ENCODE results near the gene PRM2. TPM values are rescaled to one million over a fixed set of nuclear protein-coding genes. Genes with fewer than 3 reads are reported as not detected.

The PRM2 gene
- total and polyA plus RNA-seq, 2 donors: 0.28 to 5.2 TPM

GRCh38 chr16:11233727-11234376 is 42.4 kb downstream of the PRM2 start:
- no peaks in the 10 kb centered on the region for H3K9me3 ChIP-seq (ENCODE audit: control insufficient read depth in 2 of 2, insufficient read depth in 1 of 2, low read length in 1 of 2)
- DNase-seq (ENCODE audit: low read depth in 6 of 9, low spot score in 9 of 9): peak in 1 of 9 donors; percentile 60
- H3K27me3 ChIP-seq (ENCODE audit: control insufficient read depth in 2 of 2, insufficient read depth in 1 of 2, low read length in 1 of 2): no peaks in the 10 kb centered on the region
- H3K27ac ChIP-seq (ENCODE audit: low read depth in 1 of 2, low read length in 1 of 2): peak overlapping the region; percentile 91 to 93
- H3K4me3 ChIP-seq (ENCODE audit: low read length in 2 of 2): peak overlapping the region in 1 of 2 donors; percentile 16
- WGBS: 39% methylated on average over 8 of the region's 8 CpGs
- no peaks in the 10 kb centered on the region for H3K36me3 ChIP-seq (ENCODE audit: control insufficient read depth in 2 of 2, insufficient read depth in 2 of 2, low read length in 1 of 2)
- H3K4me1 ChIP-seq (ENCODE audit: control insufficient read depth in 2 of 2, insufficient read depth in 2 of 2, low read length in 2 of 2): peaks cover 21 to 73% of the 10 kb centered on the region in 2 donors

- Histone ChIP-seq H3K36me3 (ENCODE audit: control insufficient read depth in 2 of 2, insufficient read depth in 2 of 2, low read length in 1 of 2) (no peaks in the 10 kb centered on the region), H3K27me3 (ENCODE audit: control insufficient read depth in 2 of 2, insufficient read depth in 1 of 2, low read length in 1 of 2) (no peaks in the 10 kb centered on the region), H3K27ac (ENCODE audit: low read depth in 1 of 2, low read length in 1 of 2) (peak overlapping the region; percentile 91 to 93), H3K9me3 (ENCODE audit: control insufficient read depth in 2 of 2, insufficient read depth in 1 of 2, low read length in 1 of 2) (no peaks in the 10 kb centered on the region), H3K4me1 (ENCODE audit: control insufficient read depth in 2 of 2, insufficient read depth in 2 of 2, low read length in 2 of 2) (peaks cover 21 to 71% of the 10 kb centered on the region in 2 donors), H3K4me3 (ENCODE audit: low read length in 2 of 2) (peak overlapping the region in 1 of 2 donors; percentile 16)
- 4% methylated on average over 35 of the region's 35 CpGs for WGBS
- DNase-seq (ENCODE audit: low read depth in 6 of 9, low spot score in 9 of 9): peak in 7 of 9 donors; percentile 69 to 91 (median 77)
Observed at GRCh38 chr16:11232852-11233726, 43.2 kb downstream of the PRM2 start.

- Histone ChIP-seq H3K4me1 (ENCODE audit: control insufficient read depth in 2 of 2, insufficient read depth in 2 of 2, low read length in 2 of 2) (peaks cover 21 to 69% of the 10 kb centered on the region in 2 donors), H3K27ac (ENCODE audit: low read depth in 1 of 2, low read length in 1 of 2) (peak overlapping the region; percentile 91 to 93)
- WGBS: 67% methylated on average over 2 of the region's 3 CpGs
Observed at GRCh38 chr16:11232302-11232851, 43.9 kb downstream of the PRM2 start.

GRCh38 chr16:11231367-11231970 is 44.8 kb downstream of the PRM2 start:
- Histone ChIP-seq H3K4me3 (ENCODE audit: low read length in 2 of 2) (no peak overlapping the region), H3K27ac (ENCODE audit: low read depth in 1 of 2, low read length in 1 of 2) (peak overlapping the region in 1 of 2 donors; percentile 69), H3K27me3 (ENCODE audit: control insufficient read depth in 2 of 2, insufficient read depth in 1 of 2, low read length in 1 of 2) (no peaks in the 10 kb centered on the region), H3K4me1 (ENCODE audit: control insufficient read depth in 2 of 2, insufficient read depth in 2 of 2, low read length in 2 of 2) (peaks cover 21 to 70% of the 10 kb centered on the region in 2 donors), H3K36me3 (ENCODE audit: control insufficient read depth in 2 of 2, insufficient read depth in 2 of 2, low read length in 1 of 2) (no peaks in the 10 kb centered on the region), H3K9me3 (ENCODE audit: control insufficient read depth in 2 of 2, insufficient read depth in 1 of 2, low read length in 1 of 2) (no peaks in the 10 kb centered on the region)
- WGBS: 91% methylated on average over 10 of the region's 10 CpGs
- no peak for DNase-seq (ENCODE audit: low read depth in 6 of 9, low spot score in 9 of 9)

More at GRCh38 chr16:11232302-11232851, 43.9 kb downstream of the PRM2 start:
- H3K27me3 ChIP-seq (ENCODE audit: control insufficient read depth in 2 of 2, insufficient read depth in 1 of 2, low read length in 1 of 2): no peaks in the 10 kb centered on the region
- peak overlapping the region in 1 of 2 donors; percentile 16 for H3K4me3 ChIP-seq (ENCODE audit: low read length in 2 of 2)
- DNase-seq (ENCODE audit: low read depth in 6 of 9, low spot score in 9 of 9): no peak
- H3K9me3 ChIP-seq (ENCODE audit: control insufficient read depth in 2 of 2, insufficient read depth in 1 of 2, low read length in 1 of 2): no peaks in the 10 kb centered on the region
- H3K36me3 ChIP-seq (ENCODE audit: control insufficient read depth in 2 of 2, insufficient read depth in 2 of 2, low read length in 1 of 2): no peaks in the 10 kb centered on the region

- Histone ChIP-seq H3K4me3 (ENCODE audit: low read length in 2 of 2) (no peak overlapping the region), H3K27me3 (ENCODE audit: control insufficient read depth in 2 of 2, insufficient read depth in 1 of 2, low read length in 1 of 2) (no peaks in the 10 kb centered on the region), H3K36me3 (ENCODE audit: control insufficient read depth in 2 of 2, insufficient read depth in 2 of 2, low read length in 1 of 2) (no peaks in the 10 kb centered on the region), H3K27ac (ENCODE audit: low read depth in 1 of 2, low read length in 1 of 2) (no peak overlapping the region), H3K4me1 (ENCODE audit: control insufficient read depth in 2 of 2, insufficient read depth in 2 of 2, low read length in 2 of 2) (peaks cover 31 to 73% of the 10 kb centered on the region in 2 donors), H3K9me3 (ENCODE audit: control insufficient read depth in 2 of 2, insufficient read depth in 1 of 2, low read length in 1 of 2) (peaks cover 0 to 4% of the 10 kb centered on the region in 2 donors)
- no peak for DNase-seq (ENCODE audit: low read depth in 6 of 9, low spot score in 9 of 9)
- WGBS: 80% methylated on average over 4 of the region's 4 CpGs
Observed at GRCh38 chr16:11229906-11230305, 46.4 kb downstream of the PRM2 start.

- H3K9me3 ChIP-seq (ENCODE audit: control insufficient read depth in 2 of 2, insufficient read depth in 1 of 2, low read length in 1 of 2): peaks cover 0 to 4% of the 10 kb centered on the region in 2 donors
- no peak overlapping the region for H3K27ac ChIP-seq (ENCODE audit: low read depth in 1 of 2, low read length in 1 of 2)
- 96% methylated on average over 5 of the region's 5 CpGs for WGBS
- no peaks in the 10 kb centered on the region for H3K27me3 ChIP-seq (ENCODE audit: control insufficient read depth in 2 of 2, insufficient read depth in 1 of 2, low read length in 1 of 2)
- DNase-seq (ENCODE audit: low read depth in 6 of 9, low spot score in 9 of 9): no peak
- H3K4me1 ChIP-seq (ENCODE audit: control insufficient read depth in 2 of 2, insufficient read depth in 2 of 2, low read length in 2 of 2): peaks cover 34 to 73% of the 10 kb centered on the region in 2 donors
- H3K36me3 ChIP-seq (ENCODE audit: control insufficient read depth in 2 of 2, insufficient read depth in 2 of 2, low read length in 1 of 2): no peaks in the 10 kb centered on the region
- no peak overlapping the region for H3K4me3 ChIP-seq (ENCODE audit: low read length in 2 of 2)
Observed at GRCh38 chr16:11229432-11229831, 46.8 kb downstream of the PRM2 start.

GRCh38 chr16:11225677-11226549 is 50.4 kb downstream of the PRM2 start:
- Histone ChIP-seq H3K9me3 (ENCODE audit: control insufficient read depth in 2 of 2, insufficient read depth in 1 of 2, low read length in 1 of 2) (peaks cover 0 to 4% of the 10 kb centered on the region in 2 donors), H3K36me3 (ENCODE audit: control insufficient read depth in 2 of 2, insufficient read depth in 2 of 2, low read length in 1 of 2) (no peaks in the 10 kb centered on the region), H3K4me1 (ENCODE audit: control insufficient read depth in 2 of 2, insufficient read depth in 2 of 2, low read length in 2 of 2) (peaks cover 21 to 54% of the 10 kb centered on the region in 2 donors), H3K27me3 (ENCODE audit: control insufficient read depth in 2 of 2, insufficient read depth in 1 of 2, low read length in 1 of 2) (no peaks in the 10 kb centered on the region), H3K4me3 (ENCODE audit: low read length in 2 of 2) (peak overlapping the region in 1 of 2 donors; percentile 27), H3K27ac (ENCODE audit: low read depth in 1 of 2, low read length in 1 of 2) (peak overlapping the region; percentile 95 to 97)
- DNase-seq (ENCODE audit: low read depth in 6 of 9, low spot score in 9 of 9): no peak
- 71% methylated on average over 18 of the region's 18 CpGs for WGBS

All from thymus (tissue), 11 donors.